ENCODE data around the gene ACOT7.

GRCh38 chr1:6302568-6302967 lies 91.0 kb downstream of the ACOT7 start:
- TF ChIP-seq, protein P1, sequence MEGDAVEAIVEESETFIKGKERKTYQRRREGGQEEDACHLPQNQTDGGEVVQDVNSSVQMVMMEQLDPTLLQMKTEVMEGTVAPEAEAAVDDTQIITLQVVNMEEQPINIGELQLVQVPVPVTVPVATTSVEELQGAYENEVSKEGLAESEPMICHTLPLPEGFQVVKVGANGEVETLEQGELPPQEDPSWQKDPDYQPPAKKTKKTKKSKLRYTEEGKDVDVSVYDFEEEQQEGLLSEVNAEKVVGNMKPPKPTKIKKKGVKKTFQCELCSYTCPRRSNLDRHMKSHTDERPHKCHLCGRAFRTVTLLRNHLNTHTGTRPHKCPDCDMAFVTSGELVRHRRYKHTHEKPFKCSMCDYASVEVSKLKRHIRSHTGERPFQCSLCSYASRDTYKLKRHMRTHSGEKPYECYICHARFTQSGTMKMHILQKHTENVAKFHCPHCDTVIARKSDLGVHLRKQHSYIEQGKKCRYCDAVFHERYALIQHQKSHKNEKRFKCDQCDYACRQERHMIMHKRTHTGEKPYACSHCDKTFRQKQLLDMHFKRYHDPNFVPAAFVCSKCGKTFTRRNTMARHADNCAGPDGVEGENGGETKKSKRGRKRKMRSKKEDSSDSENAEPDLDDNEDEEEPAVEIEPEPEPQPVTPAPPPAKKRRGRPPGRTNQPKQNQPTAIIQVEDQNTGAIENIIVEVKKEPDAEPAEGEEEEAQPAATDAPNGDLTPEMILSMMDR (IDR thresholded peaks at IDR 0.05), result peak in 1 of 4 experiments; percentile 14
- no peak for TF ChIP-seq POLR2A (IDR thresholded peaks at IDR 0.05)

All from prostate gland (tissue), 2 donors.